GM12875 (cell line): ENCODE results near the gene KIF3C.

Experiments
- H3K4me3 ChIP-seq: one replicate; pipeline ENCODE4 v1.5.1; 2011; ENCODE audit warnings: low read depth, low read length, control low read depth
- CTCF ChIP-seq: IDR thresholded peaks from 2 replicates; pipeline ENCODE4 v1.5.1; 2011; ENCODE audit warnings: low read depth, mild to moderate bottlenecking, control low read depth, inconsistent platforms, low read length, moderate library complexity, borderline replicate concordance; ENCODE audit not compliant: insufficient read depth

Gene KIF3C

GRCh38 chr2:25941042-25941441, 41.3 kb downstream of the KIF3C start:
- no peak for TF ChIP-seq CTCF
- H3K4me3 ChIP-seq = no peak overlapping the region

- no peak for TF ChIP-seq CTCF
Measured at GRCh38 chr2:25939257-25939668, 43.0 kb downstream of the KIF3C start.

GRCh38 chr2:25938345-25938744, 44.0 kb downstream of the KIF3C start:
- no peak for TF ChIP-seq CTCF
- H3K4me3 ChIP-seq = no peak overlapping the region

More at GRCh38 chr2:25939257-25939668, 43.0 kb downstream of the KIF3C start:
- no peak overlapping the region for H3K4me3 ChIP-seq

GRCh38 chr2:25936889-25937545, 45.3 kb downstream of the KIF3C start:
- H3K4me3 ChIP-seq = no peak overlapping the region
- TF ChIP-seq CTCF = no peak

GRCh38 chr2:25933622-25934021, 48.7 kb downstream of the KIF3C start:
- H3K4me3 ChIP-seq = no peak overlapping the region
- no peak for TF ChIP-seq CTCF

- TF ChIP-seq CTCF = no peak
- no peak overlapping the region for H3K4me3 ChIP-seq
Measured at GRCh38 chr2:25929789-25930473, 52.4 kb downstream of the KIF3C start.

- H3K4me3 ChIP-seq = no peak overlapping the region
Measured at GRCh38 chr2:25928668-25929067, 53.6 kb downstream of the KIF3C start.

More at GRCh38 chr2:25928668-25929067, 53.6 kb downstream of the KIF3C start:
- no peak for TF ChIP-seq CTCF
